GM18519 (cell line): Measurements from ENCODE around the gene P4HTM.

Source experiments
- ATAC-seq: cut with Tn5 transposase; IDR thresholded peaks from one replicate; pipeline ENCODE4 v1.9.1; 2021; ENCODE audit warnings: mild to moderate bottlenecking, moderate library complexity; ENCODE audit not compliant: unreplicated experiment, low FRiP score

The P4HTM gene

GRCh38 chr3:48989796-48990635, at the start of gene P4HTM:
Gene P4HTM (plus strand): TSS chr3:48990241. CDS start chr3:48990257, 16 bp downstream.
- no peak for ATAC-seq

GRCh38 chr3:48945432-48945831, 44.6 kb upstream of the P4HTM start:
- ATAC-seq = no peak

- ATAC-seq = no peak
Observed at GRCh38 chr3:48945891-48946549, 44.0 kb upstream of the P4HTM start.

- no peak for ATAC-seq
Observed at GRCh38 chr3:48949376-48949717, 40.7 kb upstream of the P4HTM start.

GRCh38 chr3:48950051-48950450, 40.0 kb upstream of the P4HTM start:
- no peak for ATAC-seq

- no peak for ATAC-seq
Observed at GRCh38 chr3:48951764-48952163, 38.3 kb upstream of the P4HTM start.

GRCh38 chr3:48952510-48953118, 37.4 kb upstream of the P4HTM start:
- ATAC-seq = no peak

- no peak for ATAC-seq
Observed at GRCh38 chr3:48957006-48957705, 32.9 kb upstream of the P4HTM start.

- ATAC-seq = no peak
Observed at GRCh38 chr3:48960841-48961413, 29.1 kb upstream of the P4HTM start.

GRCh38 chr3:48962340-48962739, 27.7 kb upstream of the P4HTM start:
- ATAC-seq = no peak

GRCh38 chr3:48962939-48963338, 27.1 kb upstream of the P4HTM start:
- ATAC-seq = no peak

- no peak for ATAC-seq
Observed at GRCh38 chr3:48963591-48963990, 26.4 kb upstream of the P4HTM start.

- no peak for ATAC-seq
Observed at GRCh38 chr3:48966367-48966766, 23.7 kb upstream of the P4HTM start.

- ATAC-seq = no peak
Observed at GRCh38 chr3:48966876-48967361, 23.1 kb upstream of the P4HTM start.

GRCh38 chr3:48970586-48970985, 19.5 kb upstream of the P4HTM start:
- ATAC-seq = no peak

- ATAC-seq = no peak
Observed at GRCh38 chr3:48974076-48974864, 15.8 kb upstream of the P4HTM start.

GRCh38 chr3:48979451-48979850, 10.6 kb upstream of the P4HTM start:
- ATAC-seq = no peak

- ATAC-seq = no peak
Observed at GRCh38 chr3:48980295-48980694, 9.7 kb upstream of the P4HTM start.

GRCh38 chr3:48982016-48982415, 8.0 kb upstream of the P4HTM start:
- ATAC-seq = no peak

- no peak for ATAC-seq
Observed at GRCh38 chr3:48982686-48983085, 7.4 kb upstream of the P4HTM start.
